ENCODE data around the gene C11orf54.

Gene C11orf54

DNA sequence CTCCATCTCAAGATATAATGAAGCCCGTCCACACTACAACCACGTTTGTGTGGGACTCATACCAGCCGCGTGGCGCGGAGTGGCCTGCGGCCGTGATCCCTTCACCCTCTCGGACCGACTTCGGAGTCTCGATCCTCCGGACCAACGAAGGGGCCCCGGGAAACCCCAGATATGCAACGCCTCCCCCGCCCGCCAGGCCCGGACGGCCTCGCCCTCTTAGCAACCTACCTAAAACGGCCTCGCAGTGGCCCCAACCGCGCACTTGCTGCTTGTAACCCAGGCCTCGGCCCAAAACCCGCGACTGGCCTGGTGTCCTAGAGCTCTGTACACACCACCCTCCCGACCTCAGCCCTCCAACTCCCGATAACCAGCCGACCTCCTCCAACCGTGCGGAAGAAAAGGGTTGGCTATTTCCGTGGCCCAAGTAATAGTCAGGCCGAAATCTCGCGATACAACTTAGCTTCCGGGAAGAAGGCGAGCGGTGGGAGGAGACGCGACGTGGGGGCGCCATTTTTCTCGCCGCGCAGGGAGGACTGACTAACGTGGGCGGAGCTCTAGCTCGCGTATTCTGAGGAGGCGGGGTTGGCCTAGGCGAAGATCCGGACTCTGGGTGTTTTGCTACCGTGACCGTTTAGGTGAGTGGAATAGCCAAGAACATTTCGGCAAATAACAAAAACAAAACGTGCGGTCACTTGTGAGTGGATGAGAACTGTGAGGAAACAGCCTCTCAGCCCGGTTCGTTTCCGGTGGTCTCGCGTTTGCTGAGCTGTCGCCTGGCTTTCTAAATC is at the start of gene C11orf54, which contains the start of gene TAF1D:
TSS of gene C11orf54 (plus strand) at position 579 of the 788 bp plus-strand sequence. CDS start 5,722 bp downstream, outside the sequence.
TSS of gene TAF1D (minus strand) at position 402 of the 788 bp plus-strand sequence. CDS start 2,191 bp downstream, outside the sequence.
- H3K27ac ChIP-seq (ENCODE audit: low read depth, low read length), result peak within 1 kb of the TSS; percentile 95
- no peaks in the 10 kb centered on the region for H3K27me3 ChIP-seq (ENCODE audit: control insufficient read depth, insufficient read depth, low read length)
- peaks cover 20% of the 10 kb centered on the region for H3K4me1 ChIP-seq (ENCODE audit: control insufficient read depth, insufficient read depth, low read length)
- H3K9ac ChIP-seq (ENCODE audit: low read length), result peak within 1 kb of the TSS; percentile 97
- peak within 1 kb of the TSS; percentile 96 for H3K4me3 ChIP-seq (ENCODE audit: low read length)
- H3K36me3 ChIP-seq (ENCODE audit: control insufficient read depth, insufficient read depth, low read length), result peaks cover 11% of the 10 kb centered on the region

DNA sequence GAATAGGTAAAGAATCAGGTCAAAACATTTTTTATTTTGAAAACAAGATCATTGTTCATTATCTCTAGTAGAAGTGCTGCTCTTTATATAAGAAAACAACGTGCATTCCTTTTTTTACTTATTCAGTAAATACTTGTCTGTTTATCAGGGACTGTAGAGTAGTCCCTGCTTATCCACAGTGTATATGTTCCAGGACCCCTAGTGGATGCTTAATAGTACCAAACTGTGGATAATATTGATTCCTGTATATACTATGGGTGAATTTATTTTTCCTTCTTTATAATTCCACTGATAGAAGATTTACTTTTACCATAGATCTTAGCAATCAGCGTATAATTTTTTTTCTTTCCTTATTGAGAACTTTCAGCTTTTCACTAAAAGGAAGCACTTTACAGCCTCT is 47.4 kb upstream of the C11orf54 start:
- Histone ChIP-seq H3K9ac (ENCODE audit: low read length) (no peak overlapping the region), H3K36me3 (ENCODE audit: control insufficient read depth, insufficient read depth, low read length) (peaks cover 10% of the 10 kb centered on the region), H3K4me3 (ENCODE audit: low read length) (no peak overlapping the region), H3K27ac (ENCODE audit: low read depth, low read length) (no peak overlapping the region), H3K4me1 (ENCODE audit: control insufficient read depth, insufficient read depth, low read length) (no peaks in the 10 kb centered on the region), H3K27me3 (ENCODE audit: control insufficient read depth, insufficient read depth, low read length) (no peaks in the 10 kb centered on the region)

- H3K9ac ChIP-seq (ENCODE audit: low read length), result no peak overlapping the region
- H3K27ac ChIP-seq (ENCODE audit: low read depth, low read length), result no peak overlapping the region
- peaks cover 10% of the 10 kb centered on the region for H3K36me3 ChIP-seq (ENCODE audit: control insufficient read depth, insufficient read depth, low read length)
Observed at GRCh38 chr11:93694557-93694956, 46.9 kb upstream of the C11orf54 start.

DNA sequence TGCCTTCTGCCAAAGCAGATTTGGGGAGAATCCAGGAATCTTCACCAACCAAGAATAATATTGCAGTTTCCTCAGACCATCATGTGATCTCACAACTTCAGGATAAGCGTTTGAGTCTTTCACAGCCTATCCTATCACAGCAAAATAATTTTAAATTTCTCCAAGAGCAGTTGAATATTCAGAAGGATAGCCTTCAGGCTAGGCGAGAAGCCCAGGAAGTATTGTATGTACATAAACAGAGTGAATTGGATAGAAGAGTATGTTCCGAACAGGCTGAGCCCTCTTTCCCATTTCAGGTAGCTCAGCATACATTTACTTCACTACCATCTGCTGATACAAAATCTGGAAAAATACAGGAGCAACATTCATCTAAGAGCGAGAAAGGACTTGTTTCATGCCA is 43.9 kb upstream of the C11orf54 start:
- Histone ChIP-seq H3K36me3 (ENCODE audit: control insufficient read depth, insufficient read depth, low read length) (peaks cover 10% of the 10 kb centered on the region), H3K4me1 (ENCODE audit: control insufficient read depth, insufficient read depth, low read length) (no peaks in the 10 kb centered on the region), H3K27me3 (ENCODE audit: control insufficient read depth, insufficient read depth, low read length) (no peaks in the 10 kb centered on the region)

More at GRCh38 chr11:93694557-93694956, 46.9 kb upstream of the C11orf54 start:
- H3K4me1 ChIP-seq (ENCODE audit: control insufficient read depth, insufficient read depth, low read length), result no peaks in the 10 kb centered on the region
- H3K27me3 ChIP-seq (ENCODE audit: control insufficient read depth, insufficient read depth, low read length), result no peaks in the 10 kb centered on the region
- no peak overlapping the region for H3K4me3 ChIP-seq (ENCODE audit: low read length)

GRCh38 chr11:93700830-93701229 is 40.6 kb upstream of the C11orf54 start:
- no peaks in the 10 kb centered on the region for H3K27me3 ChIP-seq (ENCODE audit: control insufficient read depth, insufficient read depth, low read length)
- H3K4me3 ChIP-seq (ENCODE audit: low read length), result no peak overlapping the region
- H3K36me3 ChIP-seq (ENCODE audit: control insufficient read depth, insufficient read depth, low read length), result peaks cover 10% of the 10 kb centered on the region
- H3K9ac ChIP-seq (ENCODE audit: low read length), result no peak overlapping the region
- no peaks in the 10 kb centered on the region for H3K4me1 ChIP-seq (ENCODE audit: control insufficient read depth, insufficient read depth, low read length)
- no peak overlapping the region for H3K27ac ChIP-seq (ENCODE audit: low read depth, low read length)

More for the DNA sequence above, 43.9 kb upstream of the C11orf54 start:
- H3K9ac ChIP-seq (ENCODE audit: low read length), result no peak overlapping the region
- no peak overlapping the region for H3K4me3 ChIP-seq (ENCODE audit: low read length)
- H3K27ac ChIP-seq (ENCODE audit: low read depth, low read length), result no peak overlapping the region

DNA sequence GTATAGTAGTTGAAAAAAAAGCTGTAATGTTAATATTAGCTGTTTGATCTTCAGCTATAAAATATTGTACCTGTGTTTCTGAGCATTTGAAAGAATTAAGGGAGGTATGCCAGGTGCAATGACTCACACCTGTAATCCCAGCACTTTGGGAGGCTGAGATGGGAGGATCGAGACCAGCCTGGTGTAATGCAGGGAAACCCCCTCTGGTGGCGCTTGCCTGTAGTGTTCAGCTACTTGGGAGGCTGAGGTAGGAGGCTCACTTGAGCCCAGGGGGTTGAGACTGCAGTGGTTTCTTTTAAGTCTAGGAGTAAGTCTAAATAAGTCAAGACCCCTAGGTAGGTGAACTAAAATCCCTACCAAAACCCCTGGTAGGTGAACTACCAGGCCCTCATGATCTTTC is 37.2 kb upstream of the C11orf54 start:
- Histone ChIP-seq H3K36me3 (ENCODE audit: control insufficient read depth, insufficient read depth, low read length) (peaks cover 7% of the 10 kb centered on the region), H3K27me3 (ENCODE audit: control insufficient read depth, insufficient read depth, low read length) (no peaks in the 10 kb centered on the region), H3K4me3 (ENCODE audit: low read length) (no peak overlapping the region), H3K4me1 (ENCODE audit: control insufficient read depth, insufficient read depth, low read length) (no peaks in the 10 kb centered on the region), H3K9ac (ENCODE audit: low read length) (no peak overlapping the region), H3K27ac (ENCODE audit: low read depth, low read length) (no peak overlapping the region)

- Histone ChIP-seq H3K4me3 (ENCODE audit: low read length) (no peak overlapping the region), H3K27me3 (ENCODE audit: control insufficient read depth, insufficient read depth, low read length) (no peaks in the 10 kb centered on the region), H3K9ac (ENCODE audit: low read length) (no peak overlapping the region), H3K27ac (ENCODE audit: low read depth, low read length) (no peak overlapping the region), H3K4me1 (ENCODE audit: control insufficient read depth, insufficient read depth, low read length) (no peaks in the 10 kb centered on the region), H3K36me3 (ENCODE audit: control insufficient read depth, insufficient read depth, low read length) (peaks cover 15% of the 10 kb centered on the region)
Observed at GRCh38 chr11:93710239-93710638, 31.2 kb upstream of the C11orf54 start.

DNA sequence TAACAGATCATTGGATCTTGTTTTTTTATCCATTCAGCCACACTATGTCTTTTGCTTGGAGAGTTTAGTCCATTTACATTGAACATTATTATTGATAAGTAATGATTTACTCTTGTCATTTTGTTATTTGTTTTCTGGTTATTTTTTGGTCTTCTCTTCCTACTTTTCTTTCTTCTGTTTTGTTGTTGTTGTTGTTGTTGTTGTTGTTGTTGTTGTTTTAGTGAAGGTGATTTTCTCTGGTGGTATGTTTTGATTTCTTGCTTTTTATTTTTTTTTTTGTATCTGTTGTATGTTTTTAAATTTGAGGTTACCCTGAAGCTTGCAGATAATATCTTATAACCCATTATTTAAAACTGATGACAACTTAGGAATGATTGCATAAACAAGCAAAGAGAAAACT is 28.8 kb upstream of the C11orf54 start:
- Histone ChIP-seq H3K27ac (ENCODE audit: low read depth, low read length) (no peak overlapping the region), H3K4me1 (ENCODE audit: control insufficient read depth, insufficient read depth, low read length) (no peaks in the 10 kb centered on the region), H3K36me3 (ENCODE audit: control insufficient read depth, insufficient read depth, low read length) (peaks cover 13% of the 10 kb centered on the region), H3K4me3 (ENCODE audit: low read length) (no peak overlapping the region), H3K27me3 (ENCODE audit: control insufficient read depth, insufficient read depth, low read length) (no peaks in the 10 kb centered on the region), H3K9ac (ENCODE audit: low read length) (no peak overlapping the region)

DNA sequence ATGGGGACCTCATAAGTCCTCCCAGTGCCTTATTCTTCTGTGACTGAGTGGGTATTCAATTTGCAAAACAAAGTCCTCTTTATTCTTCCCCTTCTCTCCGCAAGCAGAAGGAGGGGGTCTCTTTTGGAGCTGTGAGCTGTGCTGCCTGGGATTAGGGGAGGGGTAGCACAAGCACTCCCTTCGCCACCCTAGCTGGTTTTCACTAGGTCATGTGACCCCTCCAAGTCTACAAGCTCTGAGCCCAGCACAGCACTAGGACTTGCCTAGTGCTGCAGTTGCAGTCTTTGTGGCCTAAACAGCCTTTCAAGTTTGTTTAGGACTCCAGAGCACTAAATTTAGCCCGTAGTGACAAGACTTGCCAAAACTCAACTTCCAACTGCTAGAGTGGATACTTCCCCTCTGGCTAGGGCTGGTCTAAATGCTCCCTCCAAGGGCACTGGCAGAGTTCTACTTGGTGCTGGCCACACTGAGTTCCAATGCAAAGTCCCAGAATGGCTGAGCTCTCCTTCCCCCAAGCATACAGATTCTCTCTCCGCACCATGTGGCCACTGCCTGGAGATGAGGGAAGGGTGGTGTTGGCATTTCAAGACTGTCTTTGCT is 25.6 kb upstream of the C11orf54 start:
- Histone ChIP-seq H3K27ac (ENCODE audit: low read depth, low read length) (no peak overlapping the region), H3K36me3 (ENCODE audit: control insufficient read depth, insufficient read depth, low read length) (peaks cover 4% of the 10 kb centered on the region), H3K27me3 (ENCODE audit: control insufficient read depth, insufficient read depth, low read length) (no peaks in the 10 kb centered on the region), H3K4me3 (ENCODE audit: low read length) (no peak overlapping the region), H3K9ac (ENCODE audit: low read length) (no peak overlapping the region), H3K4me1 (ENCODE audit: control insufficient read depth, insufficient read depth, low read length) (no peaks in the 10 kb centered on the region)

GRCh38 chr11:93717501-93717900 is 24.0 kb upstream of the C11orf54 start:
- Histone ChIP-seq H3K4me1 (ENCODE audit: control insufficient read depth, insufficient read depth, low read length) (no peaks in the 10 kb centered on the region), H3K27me3 (ENCODE audit: control insufficient read depth, insufficient read depth, low read length) (no peaks in the 10 kb centered on the region), H3K4me3 (ENCODE audit: low read length) (no peak overlapping the region), H3K36me3 (ENCODE audit: control insufficient read depth, insufficient read depth, low read length) (peaks cover 8% of the 10 kb centered on the region), H3K9ac (ENCODE audit: low read length) (no peak overlapping the region), H3K27ac (ENCODE audit: low read depth, low read length) (no peak overlapping the region)

- no peak overlapping the region for H3K4me3 ChIP-seq (ENCODE audit: low read length)
- H3K27ac ChIP-seq (ENCODE audit: low read depth, low read length), result no peak overlapping the region
- H3K9ac ChIP-seq (ENCODE audit: low read length), result no peak overlapping the region
- H3K36me3 ChIP-seq (ENCODE audit: control insufficient read depth, insufficient read depth, low read length), result peaks cover 10% of the 10 kb centered on the region
- H3K4me1 ChIP-seq (ENCODE audit: control insufficient read depth, insufficient read depth, low read length), result no peaks in the 10 kb centered on the region
- H3K27me3 ChIP-seq (ENCODE audit: control insufficient read depth, insufficient read depth, low read length), result no peaks in the 10 kb centered on the region
Observed at GRCh38 chr11:93718057-93718563, 23.4 kb upstream of the C11orf54 start.

DNA sequence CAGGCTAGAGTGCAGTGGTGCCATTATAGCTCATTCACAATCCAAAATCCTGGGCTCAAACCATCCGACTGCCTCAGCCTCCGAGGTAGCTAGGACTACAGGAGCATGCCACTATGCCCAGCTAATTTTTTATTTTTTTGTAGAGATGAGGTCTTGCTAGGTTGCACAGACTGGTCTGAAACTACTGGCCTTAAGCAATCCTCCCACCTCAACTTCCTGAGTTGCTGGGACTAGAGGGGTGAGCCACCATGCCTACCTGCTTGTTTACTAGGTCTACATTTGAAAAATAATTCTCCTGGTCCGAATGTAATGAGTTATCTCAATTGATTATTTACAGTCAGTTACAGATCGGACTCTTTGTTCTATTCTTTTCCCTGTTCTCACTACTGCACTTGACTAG is 22.2 kb upstream of the C11orf54 start:
- H3K36me3 ChIP-seq (ENCODE audit: control insufficient read depth, insufficient read depth, low read length), result peaks cover 10% of the 10 kb centered on the region
- H3K27ac ChIP-seq (ENCODE audit: low read depth, low read length), result no peak overlapping the region
- no peaks in the 10 kb centered on the region for H3K27me3 ChIP-seq (ENCODE audit: control insufficient read depth, insufficient read depth, low read length)

More for the DNA sequence above, 22.2 kb upstream of the C11orf54 start:
- Histone ChIP-seq H3K9ac (ENCODE audit: low read length) (no peak overlapping the region), H3K4me3 (ENCODE audit: low read length) (no peak overlapping the region), H3K4me1 (ENCODE audit: control insufficient read depth, insufficient read depth, low read length) (no peaks in the 10 kb centered on the region)

Measured in rectal smooth muscle tissue (tissue), 1 donor.